Activated T-helper 1 cell treated with Interleukin-2 at 50 U/mL for 16 hours (primary cell): Measurements from ENCODE around the gene SLC49A3.
"Not testable (repeated sequence)": the region's sequence is repeated elsewhere in the genome, so short reads cannot be mapped to it uniquely, and the experiment has no call there.

ENCODE experiments used
- DNase-seq: peaks from one replicate; pipeline ENCODE4 v3.0.0-alpha.2; 2020; ENCODE audit warnings: low read depth

SLC49A3 gene

DNA sequence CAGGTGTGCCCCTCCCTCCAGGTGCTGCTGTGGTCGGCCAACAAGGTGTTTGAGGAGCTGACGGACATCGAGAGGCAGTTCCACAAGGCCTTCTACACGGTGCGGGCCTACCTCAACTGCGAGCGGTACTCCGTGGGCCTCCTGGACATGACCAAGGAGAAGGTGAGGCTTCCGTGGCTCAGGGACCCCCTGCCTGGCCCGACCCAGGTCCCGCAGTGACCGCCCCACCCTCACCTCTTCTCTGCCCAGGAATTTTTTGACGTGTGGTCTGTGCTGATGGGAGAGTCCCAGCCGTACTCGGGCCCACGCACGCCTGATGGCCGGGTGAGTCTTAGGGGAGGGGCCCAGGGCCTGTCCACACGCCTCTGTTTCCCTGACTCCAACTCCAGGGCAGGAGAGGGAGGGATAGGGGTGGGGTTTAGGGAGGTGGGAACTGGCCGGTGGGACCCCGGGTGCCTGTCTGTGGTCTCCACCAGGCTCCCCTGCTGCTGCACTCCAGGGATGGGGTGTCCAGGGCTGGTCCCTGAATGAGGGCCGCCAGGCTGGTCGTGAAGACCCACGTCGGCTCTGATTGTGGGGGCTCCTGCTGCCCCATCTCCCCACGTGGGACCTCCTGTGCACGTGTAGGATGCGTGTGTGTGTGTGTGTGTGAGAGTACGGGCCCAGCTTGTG, 35.0 kb downstream of the SLC49A3 start:
- DNase-seq, result no peak

- DNase-seq, result no peak
Measured at GRCh38 chr4:653080-653821, 35.7 kb downstream of the SLC49A3 start.

DNA sequence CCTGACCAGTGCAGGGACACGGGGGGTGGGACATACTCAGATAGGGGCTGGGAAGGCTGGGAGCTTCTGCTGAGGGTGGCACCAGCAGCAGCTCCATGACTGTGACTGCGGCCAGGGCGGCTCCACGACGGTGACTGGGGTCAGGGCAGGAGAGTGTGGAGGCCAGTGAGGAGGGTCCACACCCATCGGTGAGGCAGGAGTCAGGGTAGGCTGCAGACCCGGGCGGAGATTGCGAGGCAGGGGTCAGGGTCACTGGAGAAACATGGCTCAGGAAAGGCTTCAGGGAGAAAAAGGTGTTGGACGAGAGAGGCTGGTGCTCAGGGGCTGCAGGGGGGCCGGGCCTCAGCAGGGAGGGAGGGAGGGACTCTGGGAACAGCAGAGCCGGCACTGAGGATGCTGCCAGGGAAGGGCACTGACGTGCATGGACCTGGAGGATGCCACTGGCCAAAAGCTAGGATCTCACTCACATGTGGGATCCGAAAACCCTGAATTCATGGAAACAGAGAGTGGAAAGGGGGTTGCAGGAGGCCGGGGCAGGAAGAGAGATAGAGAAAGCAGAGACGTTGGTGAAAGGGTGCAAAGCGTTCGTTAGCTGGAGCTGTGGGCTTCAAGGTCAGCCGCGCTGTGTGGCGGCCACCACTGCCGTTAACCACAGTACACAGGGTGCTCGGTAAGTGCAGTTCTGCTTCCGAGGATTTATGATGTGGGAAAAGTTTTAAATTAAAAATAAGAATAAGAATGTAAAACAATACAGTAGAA, 36.9 kb downstream of the SLC49A3 start:
- DNase-seq, result no peak

DNA sequence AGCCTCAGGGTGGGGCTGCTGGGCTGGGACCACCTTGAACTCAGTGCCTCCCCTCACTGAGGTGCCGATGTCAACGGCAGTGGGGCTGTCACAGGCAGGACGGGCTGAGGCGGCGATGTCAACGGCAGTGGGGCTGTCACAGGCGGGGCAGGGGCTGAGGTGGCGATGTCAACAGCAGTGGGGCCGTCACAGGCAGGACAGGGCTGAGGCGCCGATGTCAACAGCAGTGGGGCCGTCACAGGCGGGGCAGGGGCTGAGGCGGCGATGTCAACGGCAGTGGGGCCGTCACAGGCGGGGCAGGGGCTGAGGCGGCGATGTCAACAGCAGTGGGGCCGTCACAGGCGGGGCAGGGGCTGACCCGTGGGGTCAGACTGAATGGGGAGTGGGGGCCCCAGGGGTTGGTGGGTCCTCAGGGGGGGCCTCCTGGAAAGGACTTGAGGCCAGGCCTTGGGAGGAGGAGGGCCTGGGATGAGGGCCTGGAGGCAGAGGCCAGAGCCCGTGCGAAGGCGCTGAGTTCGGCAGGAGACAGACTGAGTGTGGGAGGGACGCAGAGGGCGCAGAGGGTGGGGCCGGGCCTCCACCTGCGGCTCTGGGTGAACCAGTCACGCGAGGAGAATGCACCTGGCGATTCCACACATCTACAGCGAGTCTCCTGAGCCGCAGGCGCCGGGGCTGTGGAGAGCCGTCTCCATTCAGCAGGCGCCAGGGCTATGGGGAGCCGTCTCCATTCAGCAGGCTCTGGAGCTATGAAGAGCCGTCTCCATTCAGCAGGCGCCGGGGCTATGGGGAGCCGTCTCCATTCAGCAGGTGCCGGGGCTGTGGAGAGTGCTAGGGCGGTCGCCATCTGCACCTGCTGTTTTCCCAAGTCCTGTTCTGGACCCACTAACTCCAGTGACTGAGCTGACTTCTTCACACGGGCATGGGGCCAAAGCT, 37.7 kb downstream of the SLC49A3 start:
- DNase-seq, result no peak

DNA sequence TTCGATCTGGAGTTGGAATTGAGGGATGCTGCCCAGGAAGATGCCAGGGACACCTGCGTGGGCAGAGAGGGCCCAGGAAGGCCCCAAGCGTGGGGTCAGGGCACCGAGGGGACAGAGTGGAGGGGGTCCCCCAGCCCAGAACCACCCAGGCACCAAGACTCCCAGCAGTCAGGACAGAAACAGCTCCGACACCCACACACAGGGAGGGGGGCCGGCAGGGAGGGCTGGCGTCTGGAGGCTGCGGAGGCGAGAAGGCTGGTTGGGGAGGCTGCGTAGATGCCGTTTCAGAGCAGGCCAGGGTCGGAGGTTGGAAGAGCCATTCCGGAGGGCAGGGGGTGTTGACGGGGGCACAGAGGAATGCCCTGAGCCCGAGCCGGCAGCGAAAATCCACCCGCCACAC, 38.5 kb downstream of the SLC49A3 start:
- DNase-seq, result no peak

DNA sequence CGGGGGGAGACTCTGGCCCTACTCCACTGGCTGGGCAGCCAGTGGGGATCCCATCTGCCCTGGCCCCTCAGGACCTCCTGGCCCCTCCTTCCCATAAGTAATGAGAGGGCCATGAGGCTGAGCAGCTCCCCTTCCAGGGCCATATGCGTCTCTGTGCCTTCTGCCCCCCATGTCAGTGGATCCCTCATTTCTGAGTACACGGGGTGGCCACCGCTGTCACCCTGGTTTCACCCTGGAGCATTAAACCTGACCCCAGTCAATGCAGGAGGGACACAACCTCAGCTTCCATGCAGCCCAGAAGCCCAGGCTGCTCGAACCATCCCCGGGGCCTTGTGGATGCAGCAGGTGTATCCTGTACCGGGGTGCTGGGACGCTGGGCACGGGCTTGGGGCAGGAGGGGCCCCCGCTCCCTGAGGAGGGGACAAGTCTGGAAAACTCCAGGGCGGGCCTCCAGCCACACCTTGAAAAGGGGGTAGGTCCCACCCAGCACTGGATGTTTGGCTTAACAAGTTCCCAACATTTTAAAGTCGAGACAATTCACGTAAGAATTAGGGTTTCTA, 39.1 kb downstream of the SLC49A3 start:
- DNase-seq, result no peak

DNA sequence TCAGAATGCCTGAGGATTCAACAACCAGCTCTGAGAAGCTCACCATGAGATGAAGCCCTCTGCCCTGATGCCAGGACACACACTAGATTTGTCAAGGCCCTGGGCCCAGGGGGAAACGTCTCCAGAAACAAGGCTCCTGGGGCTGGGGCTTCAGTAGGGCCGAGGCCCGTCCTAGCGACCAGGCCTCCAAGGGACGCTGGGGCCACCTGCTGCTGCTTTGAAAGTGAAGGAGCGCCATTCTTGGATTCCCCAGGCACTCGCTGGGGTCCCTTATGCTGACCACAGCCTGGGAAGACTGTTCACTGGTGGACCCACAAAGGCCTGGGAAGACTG, 39.7 kb downstream of the SLC49A3 start:
- DNase-seq, result no peak

GRCh38 chr4:648579-649292, 40.2 kb downstream of the SLC49A3 start:
- no peak for DNase-seq

- DNase-seq, result no peak
Measured at GRCh38 chr4:647481-647880, 41.5 kb downstream of the SLC49A3 start.

DNA sequence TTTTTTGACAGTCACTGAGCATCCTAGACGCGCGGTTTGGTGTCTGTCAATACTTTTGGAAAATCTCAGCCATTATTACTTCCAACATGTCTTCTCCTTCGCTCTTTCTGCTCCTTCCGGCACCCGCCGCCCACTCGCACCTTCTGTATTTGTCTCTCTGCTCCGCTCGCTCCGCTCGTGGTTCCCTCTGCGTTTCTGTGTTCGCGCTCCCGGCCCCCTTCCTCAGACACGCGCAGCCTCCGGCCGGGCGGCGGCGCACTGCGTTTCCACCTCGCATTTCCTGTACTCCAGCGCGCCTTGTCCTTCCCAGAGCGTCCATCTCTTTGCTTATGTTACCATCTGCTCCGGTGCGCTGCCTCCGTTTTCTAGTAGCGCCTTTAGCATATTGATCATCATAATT, 42.5 kb downstream of the SLC49A3 start:
- no peak for DNase-seq

- DNase-seq, result not testable (repeated sequence)
Measured at GRCh38 chr4:642366-642765, 46.6 kb downstream of the SLC49A3 start.

DNA sequence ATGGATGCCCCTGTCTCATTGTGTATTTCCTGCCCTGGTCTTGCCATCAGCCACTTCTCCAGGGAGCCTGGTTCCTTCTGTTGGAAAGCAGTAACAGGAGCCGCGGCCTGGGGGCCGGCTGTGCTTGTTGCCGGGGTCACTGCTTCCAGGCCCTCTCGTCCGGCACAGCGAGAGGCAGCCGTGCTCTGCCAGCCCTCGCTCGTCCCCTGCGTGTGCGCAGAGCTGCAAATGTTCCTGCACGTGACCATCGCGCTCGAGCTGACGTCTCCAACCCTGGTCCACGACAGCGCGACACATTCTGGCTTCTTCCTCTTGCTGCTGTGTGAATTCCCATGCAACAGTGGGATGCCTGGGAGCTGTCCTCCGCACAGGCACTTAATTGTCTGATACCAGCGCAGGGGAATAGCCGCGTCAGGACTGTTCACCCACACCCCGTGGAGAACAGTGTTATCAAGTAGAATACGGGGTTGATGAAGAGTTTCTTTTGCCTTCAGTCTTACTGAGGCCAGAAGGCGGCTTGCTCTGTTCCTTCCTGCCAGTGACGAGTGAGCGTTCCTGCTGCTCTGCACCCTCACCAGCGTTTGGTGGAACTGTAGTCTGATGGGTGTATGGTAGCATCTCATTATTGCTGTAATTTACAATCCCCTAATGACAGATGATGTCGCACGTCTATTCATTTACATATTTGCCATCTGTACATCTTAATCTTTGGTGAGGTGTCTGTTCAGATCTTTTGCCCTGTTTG, 51.2 kb downstream of the SLC49A3 start:
- DNase-seq, result no peak

DNA sequence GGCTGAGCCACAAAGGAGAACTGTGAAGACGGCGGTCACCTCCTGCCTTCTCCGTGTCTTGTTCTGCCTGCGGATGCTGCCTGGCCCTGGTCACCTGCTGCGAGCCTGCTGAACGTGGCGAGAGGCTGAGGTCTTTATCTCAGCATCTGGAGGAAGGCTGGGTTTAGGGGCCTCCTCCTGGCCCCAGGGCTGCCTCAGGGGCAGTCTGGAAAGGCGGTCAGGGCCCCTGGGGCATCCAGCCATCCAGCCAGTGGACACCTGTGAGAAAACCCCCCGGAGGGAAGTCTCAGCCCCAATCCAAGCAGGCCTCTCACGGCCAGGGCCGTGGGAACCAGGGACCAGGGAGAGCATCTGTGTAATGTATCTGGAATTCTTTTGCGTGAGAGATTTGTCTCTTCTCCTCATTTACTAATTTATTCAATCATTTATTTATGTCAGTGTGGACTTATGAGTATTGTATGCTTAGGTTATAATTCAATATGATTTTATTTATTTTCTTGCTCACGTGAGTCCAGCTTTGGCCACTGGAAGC, 52.3 kb downstream of the SLC49A3 start:
- no peak for DNase-seq

GRCh38 chr4:635851-636627, 52.9 kb downstream of the SLC49A3 start:
- DNase-seq, result no peak

DNA sequence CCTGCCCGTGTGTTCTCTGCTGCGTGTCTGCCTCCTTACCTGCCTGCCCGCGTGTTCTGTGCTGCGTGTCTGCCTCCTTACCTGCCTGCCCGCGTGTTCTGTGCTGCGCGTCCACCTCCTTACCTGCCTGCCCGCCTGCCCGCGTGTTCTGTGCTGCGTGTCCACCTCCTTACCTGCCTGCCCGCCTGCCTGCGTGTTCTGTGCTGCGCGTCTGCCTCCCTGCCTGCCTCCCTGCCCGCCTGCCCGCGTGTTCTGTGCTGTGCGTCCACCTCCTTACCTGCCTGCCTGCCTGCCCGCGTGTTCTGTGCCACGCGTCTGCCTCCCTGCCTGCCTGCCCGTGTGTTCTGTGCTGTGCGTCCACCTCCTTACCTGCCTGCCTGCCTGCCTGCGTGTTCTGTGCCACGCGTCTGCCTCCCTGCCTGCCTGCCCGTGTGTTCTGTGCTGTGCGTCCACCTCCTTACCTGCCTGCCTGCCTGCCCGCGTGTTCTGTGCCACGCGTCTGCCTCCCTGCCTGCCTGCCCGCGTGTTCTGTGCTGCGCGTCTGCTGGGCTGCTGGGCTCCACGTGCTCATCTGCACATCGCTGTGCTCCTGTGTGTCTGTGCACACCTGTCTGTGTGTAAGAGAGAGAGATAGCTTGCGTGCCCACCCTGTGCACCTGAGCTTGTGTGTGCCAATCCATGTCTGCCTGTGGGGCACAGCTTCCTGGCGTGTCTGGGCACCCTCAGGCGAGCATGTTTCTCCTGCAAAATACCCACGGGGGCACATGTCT, 53.7 kb downstream of the SLC49A3 start:
- not testable (repeated sequence) for DNase-seq

DNA sequence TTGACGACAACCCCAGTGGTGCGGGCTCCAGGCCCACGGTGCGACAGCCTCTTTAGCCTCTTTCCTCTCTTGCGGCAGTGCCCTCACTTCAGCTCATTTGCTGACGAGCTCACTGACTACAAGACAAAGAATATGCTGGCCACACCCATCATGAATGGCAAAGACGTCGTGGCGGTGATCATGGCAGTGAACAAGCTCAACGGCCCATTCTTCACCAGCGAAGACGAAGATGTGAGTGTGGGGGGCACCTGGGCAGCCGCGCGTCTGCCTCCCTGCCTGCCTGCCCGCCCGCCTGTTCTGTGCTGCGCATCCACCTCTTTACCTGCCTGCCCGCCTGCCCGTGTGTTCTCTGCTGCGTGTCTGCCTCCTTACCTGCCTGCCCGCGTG, 54.4 kb downstream of the SLC49A3 start:
- no peak for DNase-seq

DNA sequence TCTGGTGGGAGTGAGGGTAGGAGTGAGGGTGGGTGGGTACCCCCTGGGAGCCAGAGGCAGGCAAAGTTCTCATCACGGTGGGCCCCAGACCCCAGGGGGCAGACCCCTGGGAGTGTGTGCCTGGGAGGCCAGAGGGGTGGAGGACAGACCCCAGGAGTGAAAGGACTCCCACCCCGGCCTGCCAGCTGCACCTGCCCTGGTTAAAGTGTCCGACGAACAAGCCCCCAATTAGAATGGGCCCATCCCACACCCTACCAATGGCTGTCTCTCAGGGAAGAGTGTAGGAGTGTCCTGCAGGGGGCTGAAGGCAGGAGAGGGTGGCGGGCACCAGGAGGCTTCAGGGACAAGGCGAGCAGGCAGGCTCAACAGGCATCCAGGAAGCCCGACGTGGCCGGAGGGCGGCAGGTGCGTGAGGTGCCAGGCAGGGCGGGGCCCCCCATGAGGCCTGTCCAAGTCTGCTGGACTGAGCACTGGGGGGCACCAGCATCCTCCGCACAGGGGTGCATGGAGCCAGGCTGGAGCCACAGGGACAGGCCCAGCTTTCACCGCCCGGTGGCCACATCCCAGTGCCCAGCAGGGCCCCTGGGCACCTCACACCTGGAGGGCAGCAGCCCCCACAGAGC, 54.9 kb downstream of the SLC49A3 start:
- no peak for DNase-seq

DNA sequence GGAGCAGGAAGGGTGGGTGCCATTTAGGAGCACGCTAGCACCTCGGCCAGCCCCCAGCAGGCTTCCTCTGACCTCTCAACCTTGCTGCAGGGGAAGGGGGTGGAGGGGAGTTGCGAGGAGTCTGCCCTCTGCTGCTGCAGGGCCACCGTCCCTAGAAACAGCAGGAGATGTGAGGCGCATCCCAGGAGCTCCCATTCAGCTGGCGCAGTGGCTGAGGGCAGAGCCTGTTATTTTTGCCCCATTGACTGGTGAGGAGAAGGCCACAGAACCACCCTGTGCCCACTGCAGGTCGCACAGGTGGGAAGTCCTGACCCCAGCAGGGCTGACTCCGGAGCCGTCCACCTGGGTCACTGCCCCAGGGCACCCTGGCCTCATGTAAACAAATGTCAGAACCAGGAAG, 55.5 kb downstream of the SLC49A3 start:
- DNase-seq, result no peak
